Uterus (tissue), 4 donors: ENCODE measurements around the gene MEGF9. TPM values are rescaled to one million over a fixed set of nuclear protein-coding genes. Genes with fewer than 3 reads are reported as not detected.

ENCODE experiments used
- DNase-seq, 2 donors: peaks; one replicate each; pipeline ENCODE4 v3.0.0-alpha.2; 2019 to 2020
- H3K27ac ChIP-seq, 2 donors: fragments of 200-600 bp; sonication (generic); 1 replicate in 1 of 2; 2 replicates in 1 of 2; pipeline ENCODE4 v1.5.1; 2016 to 2018
- H3K27me3 ChIP-seq, 2 donors: fragments of 200-600 bp; sonication (generic); one replicate each; pipeline ENCODE4 v1.5.1; 2018 to 2019; ENCODE audit warnings: control low read depth in 1 of 2
- H3K36me3 ChIP-seq, 2 donors: fragments of 200-600 bp; sonication (generic); one replicate each; pipeline ENCODE4 v1.5.1; 2019; ENCODE audit warnings: control low read depth in 1 of 2
- H3K4me1 ChIP-seq, 2 donors: fragments of 200-600 bp; sonication (generic); one replicate each; pipeline ENCODE4 v1.5.1; 2018 to 2019; ENCODE audit warnings: control low read depth in 1 of 2
- H3K4me3 ChIP-seq, 2 donors: fragments of 200-600 bp; sonication (generic); 1 replicate in 1 of 2; 2 replicates in 1 of 2; pipeline ENCODE4 v1.5.1; 2018 to 2019; ENCODE audit warnings: mild to moderate bottlenecking in 1 of 2
- H3K9me3 ChIP-seq, 2 donors: fragments of 200-600 bp; sonication (generic); one replicate each; pipeline ENCODE4 v1.5.1; 2019; ENCODE audit warnings: control low read depth in 1 of 2
- POLR2A ChIP-seq, 2 donors: fragments of 450-650 bp; IDR thresholded peaks; one replicate each; pipeline ENCODE4 v1.6.1; 2016; ENCODE audit warnings: antibody characterized with exemption in 2 of 2, mild to moderate bottlenecking in 1 of 2, moderate library complexity in 1 of 2
- intact Hi-C: fragments of 100-400 bp; cut with DNase I; formaldehyde crosslinking; loops from one replicate; pipeline ENCODE4 v1.15.1; 2023; ENCODE audit warnings: low total_unique reads
- total RNA-seq, 4 donors: library from RNA; depleted of rRNA in 3 of 4; stranded (reverse); fragments of >200 nt in 3 of 4; gene quantifications; one replicate each; pipeline versions ENCODE4 v1.1.0 to v1.2.4, GENCODE V29; 2014 to 2023
- TF ChIP-seq, protein P1 (sequence below), 4 experiments: fragments of 200-600 bp in 2 of 4; fragments of 450-650 bp in 2 of 4; sonication (generic) in 2 of 4; IDR thresholded peaks; one replicate each; pipeline ENCODE4 v1.5.1; 2016 to 2019; ENCODE audit warnings: antibody characterized with exemption in 4 of 4, mild to moderate bottlenecking in 2 of 4, moderate library complexity in 1 of 4
- donor health status: DM: yes; HTN: yes; CAD: no.

MEGF9 gene
- total RNA-seq, 4 donors from 2014 or later, result 6.1 to 16.2 (median 13.1) TPM

DNA sequence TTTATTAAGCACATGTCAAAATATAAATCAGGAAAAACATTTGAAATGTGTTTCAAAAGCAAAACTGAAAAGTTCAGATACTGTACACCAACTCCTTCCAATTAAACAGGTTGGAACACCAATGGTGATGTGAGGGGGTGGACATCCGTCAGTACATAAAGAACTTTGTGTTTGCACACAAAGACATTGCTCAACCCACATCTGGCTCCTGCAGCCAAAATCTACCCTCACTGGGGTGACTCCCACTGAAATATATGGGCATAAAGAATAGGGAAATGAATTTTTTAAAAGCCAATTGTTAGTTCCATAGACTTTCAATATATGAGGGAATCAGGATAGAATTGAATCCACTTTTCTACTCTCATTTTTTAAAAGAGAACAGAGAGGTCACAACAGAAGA is 63.9 kb downstream of the MEGF9 start:
- no peak overlapping the region for H3K27ac ChIP-seq
- no peak for DNase-seq
- H3K27me3 ChIP-seq, result no peaks in the 10 kb centered on the region
- H3K36me3 ChIP-seq, result no peaks in the 10 kb centered on the region
- no peaks in the 10 kb centered on the region for H3K4me1 ChIP-seq
- no peak overlapping the region for H3K4me3 ChIP-seq
- intact Hi-C loops, result no loop called here
- H3K9me3 ChIP-seq, result no peaks in the 10 kb centered on the region
- TF ChIP-seq, protein P1, sequence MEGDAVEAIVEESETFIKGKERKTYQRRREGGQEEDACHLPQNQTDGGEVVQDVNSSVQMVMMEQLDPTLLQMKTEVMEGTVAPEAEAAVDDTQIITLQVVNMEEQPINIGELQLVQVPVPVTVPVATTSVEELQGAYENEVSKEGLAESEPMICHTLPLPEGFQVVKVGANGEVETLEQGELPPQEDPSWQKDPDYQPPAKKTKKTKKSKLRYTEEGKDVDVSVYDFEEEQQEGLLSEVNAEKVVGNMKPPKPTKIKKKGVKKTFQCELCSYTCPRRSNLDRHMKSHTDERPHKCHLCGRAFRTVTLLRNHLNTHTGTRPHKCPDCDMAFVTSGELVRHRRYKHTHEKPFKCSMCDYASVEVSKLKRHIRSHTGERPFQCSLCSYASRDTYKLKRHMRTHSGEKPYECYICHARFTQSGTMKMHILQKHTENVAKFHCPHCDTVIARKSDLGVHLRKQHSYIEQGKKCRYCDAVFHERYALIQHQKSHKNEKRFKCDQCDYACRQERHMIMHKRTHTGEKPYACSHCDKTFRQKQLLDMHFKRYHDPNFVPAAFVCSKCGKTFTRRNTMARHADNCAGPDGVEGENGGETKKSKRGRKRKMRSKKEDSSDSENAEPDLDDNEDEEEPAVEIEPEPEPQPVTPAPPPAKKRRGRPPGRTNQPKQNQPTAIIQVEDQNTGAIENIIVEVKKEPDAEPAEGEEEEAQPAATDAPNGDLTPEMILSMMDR (IDR thresholded peaks at IDR 0.05), result no peak
- TF ChIP-seq POLR2A (IDR thresholded peaks at IDR 0.05), result no peak

DNA sequence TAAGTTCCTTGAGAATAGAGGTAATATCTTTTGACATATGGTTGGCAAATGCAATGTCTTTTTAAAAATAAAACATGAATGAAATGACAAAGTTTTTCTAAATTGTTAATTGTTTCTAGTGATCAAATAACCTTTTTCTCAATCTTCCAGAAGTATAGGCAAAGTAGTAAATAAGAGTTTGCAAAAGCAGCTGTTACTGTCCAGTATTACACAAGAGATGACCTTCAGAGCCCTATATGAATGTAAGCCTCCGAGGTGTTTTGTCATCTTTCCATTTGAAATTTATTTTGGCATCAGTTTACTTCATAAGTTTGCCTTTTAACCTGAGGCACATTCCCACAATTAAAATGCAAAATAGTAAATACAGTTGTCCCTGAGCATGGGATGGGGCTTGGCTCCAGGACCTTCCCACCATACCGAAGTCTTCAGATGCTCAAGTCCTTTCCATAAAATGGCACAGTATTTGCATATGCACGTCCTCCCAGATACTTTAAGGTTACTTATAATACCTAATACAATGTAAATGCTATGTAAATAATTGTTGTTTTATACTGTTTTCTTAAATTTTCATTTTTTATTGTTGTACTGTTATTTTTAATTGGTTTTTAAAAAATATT is 65.6 kb downstream of the MEGF9 start:
- no peaks in the 10 kb centered on the region for H3K36me3 ChIP-seq
- no peaks in the 10 kb centered on the region for H3K4me1 ChIP-seq
- no peak for DNase-seq
- no peaks in the 10 kb centered on the region for H3K27me3 ChIP-seq
- no peak overlapping the region for H3K27ac ChIP-seq
- intact Hi-C loops, result no loop called here
- TF ChIP-seq, protein P1 (IDR thresholded peaks at IDR 0.05), result no peak
- TF ChIP-seq POLR2A (IDR thresholded peaks at IDR 0.05), result no peak
- H3K4me3 ChIP-seq, result no peak overlapping the region
- no peaks in the 10 kb centered on the region for H3K9me3 ChIP-seq

DNA sequence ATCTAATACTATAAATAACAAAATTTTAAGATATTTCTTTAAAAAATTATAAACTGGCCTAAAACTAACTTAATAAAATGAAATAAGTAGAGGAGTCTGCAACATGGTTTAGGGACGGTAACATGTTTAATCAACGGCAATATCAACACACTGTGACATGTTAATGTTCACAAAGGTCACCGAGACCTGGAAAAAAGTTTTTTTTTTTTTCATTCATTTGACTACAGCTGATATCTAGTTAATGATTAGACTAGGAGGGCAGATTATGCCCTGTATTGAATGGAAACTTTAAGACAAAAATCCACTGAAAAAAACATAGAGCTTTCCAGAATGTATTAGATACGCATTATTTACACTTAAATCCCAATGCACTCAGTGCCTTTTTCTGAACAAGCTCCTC is 67.3 kb downstream of the MEGF9 start:
- H3K27ac ChIP-seq, result no peak overlapping the region
- intact Hi-C loops, result no loop called here
- H3K36me3 ChIP-seq, result no peaks in the 10 kb centered on the region
- no peaks in the 10 kb centered on the region for H3K4me1 ChIP-seq
- TF ChIP-seq, protein P1 (IDR thresholded peaks at IDR 0.05), result no peak
- no peak for TF ChIP-seq POLR2A (IDR thresholded peaks at IDR 0.05)
- DNase-seq, result no peak
- no peak overlapping the region for H3K4me3 ChIP-seq
- no peaks in the 10 kb centered on the region for H3K9me3 ChIP-seq
- no peaks in the 10 kb centered on the region for H3K27me3 ChIP-seq

DNA sequence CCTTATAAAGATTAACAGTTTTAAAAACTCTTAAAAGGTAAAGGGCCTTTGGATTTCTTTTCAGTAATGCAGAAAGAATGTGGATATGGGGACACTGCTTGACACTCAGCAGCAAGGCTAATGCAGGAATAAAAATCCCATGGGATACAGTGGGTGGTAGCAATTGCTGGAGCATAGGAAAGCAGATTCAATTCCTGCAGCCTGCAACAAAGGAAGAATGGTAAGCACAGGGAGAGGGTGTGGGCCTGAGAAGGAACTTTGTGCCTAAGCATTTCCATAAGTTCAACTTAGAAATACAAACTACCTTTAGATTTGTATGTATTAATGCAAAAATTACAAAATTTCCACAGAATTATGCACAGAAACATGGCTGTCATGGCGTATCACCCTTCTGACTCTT is 68.5 kb downstream of the MEGF9 start:
- Histone ChIP-seq H3K9me3 (no peaks in the 10 kb centered on the region), H3K4me3 (no peak overlapping the region), H3K27me3 (no peaks in the 10 kb centered on the region), H3K4me1 (no peaks in the 10 kb centered on the region), H3K36me3 (no peaks in the 10 kb centered on the region), H3K27ac (no peak overlapping the region)
- no peak for DNase-seq
- no peak for TF ChIP-seq POLR2A (IDR thresholded peaks at IDR 0.05)
- TF ChIP-seq, protein P1 (IDR thresholded peaks at IDR 0.05), result no peak
- intact Hi-C loops, result no loop called here

DNA sequence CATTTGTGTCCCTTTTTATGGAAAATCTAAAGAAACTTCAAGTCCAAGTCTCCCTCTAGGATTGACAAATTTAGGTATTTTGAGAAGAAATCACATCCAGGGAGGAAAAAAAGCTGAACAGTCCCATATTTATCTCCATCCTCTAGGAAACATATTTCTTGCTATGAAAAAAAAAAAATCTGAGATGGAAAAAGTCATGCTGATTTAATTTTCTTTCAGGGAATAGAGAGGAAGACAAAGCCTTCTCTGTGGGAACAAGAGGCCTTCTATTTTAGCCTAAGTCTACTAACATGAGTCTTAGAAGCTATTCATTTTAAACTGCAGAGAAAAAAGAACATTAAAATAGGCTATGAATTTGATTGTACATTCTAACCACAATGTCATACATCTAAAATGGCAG is 71.2 kb downstream of the MEGF9 start:
- H3K9me3 ChIP-seq, result no peaks in the 10 kb centered on the region
- TF ChIP-seq, protein P1 (IDR thresholded peaks at IDR 0.05), result no peak
- TF ChIP-seq POLR2A (IDR thresholded peaks at IDR 0.05), result no peak
- intact Hi-C loops, result no loop called here

More for the DNA sequence above, 71.2 kb downstream of the MEGF9 start:
- H3K4me1 ChIP-seq, result no peaks in the 10 kb centered on the region
- no peak overlapping the region for H3K27ac ChIP-seq
- H3K27me3 ChIP-seq, result no peaks in the 10 kb centered on the region
- no peak overlapping the region for H3K4me3 ChIP-seq
- no peaks in the 10 kb centered on the region for H3K36me3 ChIP-seq
- DNase-seq, result no peak
